Transverse colon (tissue), 4 donors: ENCODE measurements around the gene CLCN1.

Experiments used
- CTCF ChIP-seq, 5 experiments: fragments of 200-600 bp in 3 of 5; fragments of 450-650 bp in 2 of 5; sonication (generic) in 3 of 5; IDR thresholded peaks; 1 replicate in 2 of 5; 2 replicates in 3 of 5; pipeline ENCODE4 v1.5.1; 2016 to 2017; ENCODE audit warnings: antibody characterized with exemption in 5 of 5, inconsistent platforms in 3 of 5, mild to moderate bottlenecking in 2 of 5, moderate library complexity in 1 of 5
- POLR2A ChIP-seq: fragments of 450-650 bp; IDR thresholded peaks from one replicate; pipeline ENCODE4 v1.6.1; 2016; ENCODE audit warnings: antibody characterized with exemption, mild to moderate bottlenecking, moderate library complexity
- POLR2AphosphoS5 ChIP-seq, 3 donors: sonication (generic); formaldehyde crosslinking; IDR thresholded peaks; one replicate each; pipeline ENCODE4 v1.6.1; 2016; ENCODE audit warnings: antibody characterized with exemption in 3 of 3

- TF ChIP-seq CTCF (IDR thresholded peaks at IDR 0.05) (no peak), POLR2AphosphoS5 (IDR thresholded peaks at IDR 0.05) (no peak), POLR2A (no peak)
These were observed 77.0 kb downstream of the CLCN1 start for GRCh38 chr7:143392875-143393266.
